GM13976 (cell line): Measurements from ENCODE around the gene TPM2.

Experiments
- DNase-seq: peaks from one replicate; pipeline ENCODE4 v3.0.0; 2012; ENCODE audit warnings: low spot score
- in situ Hi-C: fragments of 300-500 bp; cut with MboI; formaldehyde crosslinking; loops from one replicate; pipeline ENCODE4 v1.12.0; 2022; ENCODE audit warnings: low sequenced_read_pairs, mixed read lengths, inconsistent platforms; ENCODE audit not compliant: unreplicated experiment
- TF ChIP-seq, protein P1 (sequence below): IDR thresholded peaks from 2 replicates; pipeline ENCODE4 v1.5.1; 2012; ENCODE audit warnings: borderline replicate concordance, mild to moderate bottlenecking; ENCODE audit not compliant: insufficient read depth; ENCODE audit errors: extremely low read depth, missing control alignments, control extremely low read depth

Gene TPM2

DNA sequence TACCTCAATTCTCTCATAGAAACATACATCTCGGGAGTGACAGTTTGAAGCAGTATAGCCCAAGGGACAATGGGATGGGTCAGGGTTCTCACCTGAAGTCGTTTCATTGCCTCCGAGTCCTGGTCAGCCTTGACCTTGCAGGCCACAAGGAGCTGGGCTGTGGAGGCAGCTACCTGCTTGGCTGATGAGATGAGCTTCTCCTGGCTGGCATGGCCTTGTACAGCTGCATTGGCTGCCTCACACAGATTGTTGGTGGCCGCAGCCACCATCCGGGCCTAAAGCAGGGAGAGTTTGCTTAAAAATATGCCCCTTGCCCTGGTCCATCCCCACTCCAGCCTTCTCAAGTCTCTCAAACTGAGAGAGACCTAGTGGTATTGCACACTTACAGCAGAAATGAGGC lies 8.5 kb upstream of the TPM2 start:
- TF ChIP-seq, protein P1, sequence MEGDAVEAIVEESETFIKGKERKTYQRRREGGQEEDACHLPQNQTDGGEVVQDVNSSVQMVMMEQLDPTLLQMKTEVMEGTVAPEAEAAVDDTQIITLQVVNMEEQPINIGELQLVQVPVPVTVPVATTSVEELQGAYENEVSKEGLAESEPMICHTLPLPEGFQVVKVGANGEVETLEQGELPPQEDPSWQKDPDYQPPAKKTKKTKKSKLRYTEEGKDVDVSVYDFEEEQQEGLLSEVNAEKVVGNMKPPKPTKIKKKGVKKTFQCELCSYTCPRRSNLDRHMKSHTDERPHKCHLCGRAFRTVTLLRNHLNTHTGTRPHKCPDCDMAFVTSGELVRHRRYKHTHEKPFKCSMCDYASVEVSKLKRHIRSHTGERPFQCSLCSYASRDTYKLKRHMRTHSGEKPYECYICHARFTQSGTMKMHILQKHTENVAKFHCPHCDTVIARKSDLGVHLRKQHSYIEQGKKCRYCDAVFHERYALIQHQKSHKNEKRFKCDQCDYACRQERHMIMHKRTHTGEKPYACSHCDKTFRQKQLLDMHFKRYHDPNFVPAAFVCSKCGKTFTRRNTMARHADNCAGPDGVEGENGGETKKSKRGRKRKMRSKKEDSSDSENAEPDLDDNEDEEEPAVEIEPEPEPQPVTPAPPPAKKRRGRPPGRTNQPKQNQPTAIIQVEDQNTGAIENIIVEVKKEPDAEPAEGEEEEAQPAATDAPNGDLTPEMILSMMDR = no peak
- DNase-seq = no peak
- in situ Hi-C loops = no loop called here

- in situ Hi-C loops = no loop called here
- TF ChIP-seq, protein P1 = no peak
- no peak for DNase-seq
These were observed 7.8 kb upstream of the TPM2 start for GRCh38 chr9:35697486-35697885.

GRCh38 chr9:35696520-35697215 lies 6.9 kb upstream of the TPM2 start:
- TF ChIP-seq, protein P1 = peak; percentile 91
- in situ Hi-C loops = no loop called here
- peak; percentile 84 for DNase-seq

DNA sequence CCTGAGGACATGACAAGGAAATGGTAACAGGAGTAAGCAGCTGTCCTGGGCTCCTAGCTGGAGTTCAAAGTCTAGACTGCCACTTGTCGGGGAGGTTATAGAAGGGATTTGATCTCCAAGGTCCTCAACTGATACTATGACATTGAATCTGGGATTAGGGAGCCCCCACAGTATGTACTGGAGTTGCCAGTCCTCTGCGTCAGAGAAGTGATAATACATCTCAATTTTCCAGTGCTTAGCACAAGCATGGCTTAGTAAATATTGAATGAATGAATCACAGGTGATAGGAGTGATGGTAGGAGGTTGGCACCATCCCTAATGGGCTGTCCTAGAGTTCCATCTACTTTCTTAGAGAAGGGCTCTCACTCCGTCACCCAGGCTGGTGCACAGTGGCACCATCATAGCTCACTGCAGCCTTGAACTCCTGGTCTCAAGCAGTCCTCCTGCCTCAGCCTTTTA lies 6.2 kb upstream of the TPM2 start:
- TF ChIP-seq, protein P1 = no peak

GRCh38 chr9:35691757-35692301 lies 2.1 kb upstream of the TPM2 start:
- TF ChIP-seq, protein P1 = no peak
- DNase-seq = no peak
- in situ Hi-C loops = no loop called here

More for the DNA sequence above, 6.2 kb upstream of the TPM2 start:
- in situ Hi-C loops = no loop called here
- DNase-seq = no peak

- TF ChIP-seq, protein P1 = no peak
- in situ Hi-C loops = no loop called here
These were observed 1.6 kb upstream of the TPM2 start for GRCh38 chr9:35691334-35691650.

More at GRCh38 chr9:35691334-35691650, 1.6 kb upstream of the TPM2 start:
- no peak for DNase-seq
